Smooth muscle cell (in vitro differentiated cells): ENCODE data around the gene SIRT3. TPM values are rescaled to one million over a fixed set of nuclear protein-coding genes. Genes with fewer than 3 reads are reported as not detected.

Experiments used
- DNase-seq: peaks from one replicate; lab custom pipeline; 2025; ENCODE audit not compliant: unreplicated experiment; lab: John Stamatoyannopoulos, UW
- H2AFZ ChIP-seq: fragments of 200-600 bp; sonication (generic); 2 replicates; pipeline ENCODE4 v1.6.0; 2016; ENCODE audit warnings: antibody characterized with exemption, low read depth, mild to moderate bottlenecking
- H3F3A ChIP-seq: fragments of 200-600 bp; sonication (generic); 2 replicates; pipeline ENCODE4 v1.6.0; 2017; ENCODE audit warnings: antibody characterized with exemption, low read depth
- H3K27ac ChIP-seq: fragments of 200-600 bp; sonication (generic); 2 replicates; pipeline ENCODE4 v1.5.1; 2016; ENCODE audit warnings: low read depth, mild to moderate bottlenecking
- H3K27me3 ChIP-seq: fragments of 200-600 bp; sonication (generic); 2 replicates; pipeline ENCODE4 v1.6.1; 2016; ENCODE audit warnings: low read depth, mild to moderate bottlenecking
- H3K36me3 ChIP-seq: fragments of 200-600 bp; sonication (generic); 2 replicates; pipeline ENCODE4 v1.5.1; 2016; ENCODE audit warnings: low read depth
- H3K4me1 ChIP-seq: fragments of 200-600 bp; sonication (generic); 2 replicates; pipeline ENCODE4 v1.5.1; 2016; ENCODE audit warnings: low read depth
- H3K4me2 ChIP-seq: fragments of 200-600 bp; sonication (generic); 2 replicates; pipeline ENCODE4 v1.6.0; 2016; ENCODE audit warnings: mild to moderate bottlenecking
- H3K4me3 ChIP-seq: fragments of 200-600 bp; sonication (generic); 2 replicates; pipeline ENCODE4 v1.5.1; 2016; ENCODE audit warnings: mild to moderate bottlenecking
- H3K79me2 ChIP-seq: fragments of 200-600 bp; sonication (generic); 2 replicates; pipeline ENCODE4 v1.6.0; 2016; ENCODE audit warnings: low read depth, mild to moderate bottlenecking
- H3K9ac ChIP-seq: fragments of 200-600 bp; sonication (generic); 2 replicates; pipeline ENCODE4 v1.6.0; 2016; ENCODE audit warnings: low read depth
- H3K9me3 ChIP-seq: fragments of 200-600 bp; sonication (generic); replicated peaks from 2 replicates; pipeline ENCODE4 v1.5.1; 2016; ENCODE audit warnings: low read depth
- H4K20me1 ChIP-seq: fragments of 200-600 bp; sonication (generic); 2 replicates; pipeline ENCODE4 v1.6.0; 2016; ENCODE audit warnings: low read depth
- WGBS: methylation state at CpG from one replicate; pipeline ENCODE4 v1.1.7; 2016; ENCODE audit warnings: low lambda C conversion rate; 5-methylcytosine and 5-hydroxymethylcytosine counted together
- polyA plus RNA-seq: library from polyadenylated mRNA; unstranded; fragments of >200 nt; fragmentation: Nextera tagmentation; extraction: Ambion mirVana; gene quantifications from 2 replicates; pipeline ENCODE4 v1.2.1, GENCODE V29; 2016
- total RNA-seq: library from RNA; depleted of rRNA; stranded (reverse); fragments of >200 nt; gene quantifications from 2 replicates; pipeline ENCODE4 v1.2.3, GENCODE V29; 2014
- TF ChIP-seq, protein P1 (sequence below): fragments of 200-600 bp; sonication (generic); IDR thresholded peaks from 2 replicates; pipeline ENCODE4 v1.5.1; 2017; ENCODE audit warnings: borderline replicate concordance, mild to moderate bottlenecking, antibody characterized with exemption; ENCODE audit not compliant: insufficient read depth, poor library complexity, severe bottlenecking

SIRT3 gene
- total and polyA plus RNA-seq, 2 experiments from 2014 or later: 13.0 to 19.8 TPM

DNA sequence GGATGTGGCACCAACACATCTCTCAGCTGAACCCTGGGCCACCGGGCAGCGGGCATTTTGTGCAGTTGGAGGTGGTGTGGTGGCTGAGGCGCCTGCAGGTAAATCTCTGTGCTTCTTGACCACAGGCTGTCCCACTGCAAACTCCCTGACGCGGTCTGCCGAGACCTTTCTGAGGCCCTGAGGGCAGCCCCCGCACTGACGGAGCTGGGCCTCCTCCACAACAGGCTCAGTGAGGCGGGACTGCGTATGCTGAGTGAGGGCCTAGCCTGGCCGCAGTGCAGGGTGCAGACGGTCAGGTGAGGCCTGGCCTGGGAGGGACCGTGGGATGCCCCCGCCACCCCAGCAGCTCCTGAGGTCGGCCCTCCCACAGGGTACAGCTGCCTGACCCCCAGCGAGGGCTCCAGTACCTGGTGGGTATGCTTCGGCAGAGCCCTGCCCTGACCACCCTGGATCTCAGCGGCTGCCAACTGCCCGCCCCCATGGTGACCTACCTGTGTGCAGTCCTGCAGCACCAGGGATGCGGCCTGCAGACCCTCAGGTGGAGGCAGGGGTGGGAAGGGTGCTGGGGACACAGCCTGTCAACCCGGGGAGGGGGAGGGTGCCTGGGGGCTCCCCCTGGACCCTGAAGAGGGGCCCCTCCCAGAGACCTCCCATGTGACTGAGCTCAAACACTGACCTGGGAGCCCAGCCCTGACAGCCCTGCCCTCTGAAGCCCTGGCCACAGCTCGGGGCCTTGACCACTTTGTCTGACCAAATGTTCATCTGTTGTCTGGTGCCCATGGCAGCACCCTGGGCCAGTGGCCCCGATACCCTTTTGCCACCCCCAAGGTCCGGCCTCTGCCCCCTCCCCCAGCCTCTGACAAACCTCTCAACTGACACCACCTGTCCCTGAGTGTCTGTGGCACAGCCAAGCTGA, 48.2 kb upstream of the SIRT3 start:
- no peaks in the 10 kb centered on the region for H3K9me3 ChIP-seq
- WGBS: 92% methylated on average over 22 of the region's 24 CpGs
- TF ChIP-seq, protein P1, sequence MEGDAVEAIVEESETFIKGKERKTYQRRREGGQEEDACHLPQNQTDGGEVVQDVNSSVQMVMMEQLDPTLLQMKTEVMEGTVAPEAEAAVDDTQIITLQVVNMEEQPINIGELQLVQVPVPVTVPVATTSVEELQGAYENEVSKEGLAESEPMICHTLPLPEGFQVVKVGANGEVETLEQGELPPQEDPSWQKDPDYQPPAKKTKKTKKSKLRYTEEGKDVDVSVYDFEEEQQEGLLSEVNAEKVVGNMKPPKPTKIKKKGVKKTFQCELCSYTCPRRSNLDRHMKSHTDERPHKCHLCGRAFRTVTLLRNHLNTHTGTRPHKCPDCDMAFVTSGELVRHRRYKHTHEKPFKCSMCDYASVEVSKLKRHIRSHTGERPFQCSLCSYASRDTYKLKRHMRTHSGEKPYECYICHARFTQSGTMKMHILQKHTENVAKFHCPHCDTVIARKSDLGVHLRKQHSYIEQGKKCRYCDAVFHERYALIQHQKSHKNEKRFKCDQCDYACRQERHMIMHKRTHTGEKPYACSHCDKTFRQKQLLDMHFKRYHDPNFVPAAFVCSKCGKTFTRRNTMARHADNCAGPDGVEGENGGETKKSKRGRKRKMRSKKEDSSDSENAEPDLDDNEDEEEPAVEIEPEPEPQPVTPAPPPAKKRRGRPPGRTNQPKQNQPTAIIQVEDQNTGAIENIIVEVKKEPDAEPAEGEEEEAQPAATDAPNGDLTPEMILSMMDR: no peak
- H3K4me1 ChIP-seq: peaks cover 5% of the 10 kb centered on the region
- H3K27me3 ChIP-seq: peaks cover 7% of the 10 kb centered on the region
- no peak for DNase-seq
- H3K27ac ChIP-seq: no peak overlapping the region
- no peaks in the 10 kb centered on the region for H3K79me2 ChIP-seq
- no peaks in the 10 kb centered on the region for H3K36me3 ChIP-seq
- no peak overlapping the region for H3K4me3 ChIP-seq
- H4K20me1 ChIP-seq: no peaks in the 10 kb centered on the region
- no peaks in the 10 kb centered on the region for H3F3A ChIP-seq
- H2AFZ ChIP-seq: no peak overlapping the region
- H3K9ac ChIP-seq: no peak overlapping the region
- H3K4me2 ChIP-seq: no peak overlapping the region

GRCh38 chr11:283405-284104, 47.4 kb upstream of the SIRT3 start:
- H2AFZ ChIP-seq: no peak overlapping the region
- peaks cover 4% of the 10 kb centered on the region for H3K4me1 ChIP-seq
- H3K4me2 ChIP-seq: no peak overlapping the region
- no peak overlapping the region for H3K4me3 ChIP-seq
- DNase-seq: no peak
- WGBS: 92% methylated on average over 22 of the region's 23 CpGs
- H4K20me1 ChIP-seq: no peaks in the 10 kb centered on the region
- H3K79me2 ChIP-seq: no peaks in the 10 kb centered on the region
- H3K9me3 ChIP-seq: no peaks in the 10 kb centered on the region
- TF ChIP-seq, protein P1: no peak
- no peaks in the 10 kb centered on the region for H3K36me3 ChIP-seq
- no peaks in the 10 kb centered on the region for H3F3A ChIP-seq
- no peak overlapping the region for H3K27ac ChIP-seq
- H3K27me3 ChIP-seq: peaks cover 7% of the 10 kb centered on the region
- no peak overlapping the region for H3K9ac ChIP-seq

- Histone ChIP-seq H3K79me2 (no peaks in the 10 kb centered on the region), H3K36me3 (no peaks in the 10 kb centered on the region), H2AFZ (no peak overlapping the region), H3K9me3 (no peaks in the 10 kb centered on the region), H3K4me1 (no peaks in the 10 kb centered on the region), H3K4me3 (no peak overlapping the region), H3K27ac (no peak overlapping the region), H3K9ac (no peak overlapping the region), H4K20me1 (no peaks in the 10 kb centered on the region), H3K27me3 (peaks cover 7% of the 10 kb centered on the region), H3F3A (no peaks in the 10 kb centered on the region), H3K4me2 (no peak overlapping the region)
- TF ChIP-seq, protein P1: no peak
- no peak for DNase-seq
- 81% methylated on average over 12 of the region's 13 CpGs for WGBS
These were observed 46.7 kb upstream of the SIRT3 start for GRCh38 chr11:282630-283360.
